Kidney tubule cell (primary cell): ENCODE measurements around the gene TANGO2.
A peak's percentile ranks its signal among the peaks of the same experiment; 100 is the strongest.

Experiments used
- DNase-seq: peaks from one replicate; pipeline ENCODE4 v3.0.0-alpha.2; 2018; ENCODE audit warnings: low spot score

Gene TANGO2

DNA sequence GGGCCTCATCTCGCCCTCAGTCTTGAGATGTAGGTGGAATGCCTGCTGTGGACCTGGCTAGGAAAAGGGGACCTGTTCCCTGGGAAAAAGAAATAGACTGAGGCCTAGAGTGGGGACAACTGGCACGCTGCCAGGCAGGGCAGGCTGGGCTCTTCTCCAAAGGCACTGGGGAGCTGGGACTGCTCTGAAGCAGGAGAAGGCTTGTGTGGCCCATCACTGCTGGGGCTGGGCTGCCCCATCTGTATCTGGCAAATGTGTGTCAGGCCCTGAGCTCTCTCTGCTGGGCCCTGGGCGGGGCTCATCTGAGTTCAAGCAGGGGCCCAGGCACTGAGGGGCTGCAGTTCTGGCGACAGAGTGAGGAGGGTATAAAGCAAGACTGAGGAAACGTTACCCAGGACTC is 37.2 kb upstream of the TANGO2 start:
- DNase-seq, result no peak

DNA sequence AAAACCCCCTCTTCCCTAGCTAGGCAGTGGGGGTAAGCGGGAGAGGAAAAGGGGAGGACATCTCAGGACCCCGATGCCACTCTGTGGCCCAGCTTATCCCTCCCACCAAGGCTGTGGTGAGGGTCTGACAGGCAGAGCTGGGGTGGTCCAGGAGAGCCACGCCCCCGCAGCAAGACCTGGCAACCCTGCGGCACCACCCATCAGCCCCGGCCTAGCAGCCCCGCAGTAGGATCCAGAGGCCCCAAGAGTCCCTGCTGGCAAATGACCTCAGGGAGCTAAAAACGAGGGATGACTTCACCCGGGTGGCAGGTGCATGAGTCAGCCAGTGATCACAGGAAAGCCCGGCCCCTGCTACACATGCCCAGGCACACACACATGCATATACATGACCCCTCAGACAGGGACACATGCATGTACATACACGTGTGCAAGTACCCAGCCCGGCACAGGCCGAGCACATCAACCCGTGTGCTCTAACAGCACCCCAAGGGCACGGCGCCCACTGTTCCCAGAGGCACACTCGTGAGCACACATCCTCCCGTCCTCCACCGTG is 36.6 kb upstream of the TANGO2 start:
- peak; percentile 88 for DNase-seq

DNA sequence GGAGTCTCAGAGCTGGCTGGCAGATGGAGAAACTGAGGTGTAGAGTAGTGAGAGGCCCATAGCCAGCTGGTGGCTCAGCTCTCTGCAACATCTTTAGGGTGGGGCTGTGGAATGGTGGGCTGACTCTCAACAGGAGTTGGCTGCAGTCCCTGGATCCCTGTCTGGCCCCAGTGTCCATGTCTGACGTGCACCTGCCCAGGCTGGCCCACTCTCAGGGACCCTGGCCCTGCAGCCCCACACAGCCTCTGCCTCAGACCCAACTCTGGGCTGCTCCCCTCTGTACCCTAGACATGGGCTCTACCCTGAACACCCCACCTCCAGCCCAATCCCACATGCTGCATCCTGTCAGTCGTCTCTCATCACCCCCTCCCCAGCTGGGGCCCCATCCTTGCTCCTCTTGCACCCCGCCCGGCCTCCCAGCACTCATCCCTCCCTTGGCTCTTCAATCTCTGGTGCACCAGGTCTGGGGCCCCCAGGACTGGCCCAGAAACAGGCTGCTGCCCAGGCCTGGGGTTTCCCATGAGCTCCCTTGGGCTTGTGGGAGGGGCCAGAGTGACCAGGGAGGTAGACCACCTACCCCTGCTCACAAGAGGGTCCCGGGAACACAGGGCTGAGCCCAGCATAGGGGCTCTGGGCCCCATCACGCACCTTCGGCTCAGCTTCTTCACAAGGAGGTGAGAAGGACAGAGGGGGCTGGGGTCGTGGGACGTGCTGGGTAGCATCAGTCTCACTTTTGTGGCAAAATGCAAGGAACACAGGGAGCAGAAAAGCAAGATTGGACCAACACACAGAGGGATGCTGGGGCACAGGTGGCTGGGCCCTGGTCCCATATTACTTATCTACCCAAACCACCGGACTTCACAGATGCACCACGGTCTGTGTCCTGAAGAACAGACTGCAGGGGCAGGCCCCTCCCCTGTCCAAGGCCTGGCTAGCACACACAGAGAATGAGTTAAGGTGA is 35.8 kb upstream of the TANGO2 start:
- DNase-seq, result no peak

DNA sequence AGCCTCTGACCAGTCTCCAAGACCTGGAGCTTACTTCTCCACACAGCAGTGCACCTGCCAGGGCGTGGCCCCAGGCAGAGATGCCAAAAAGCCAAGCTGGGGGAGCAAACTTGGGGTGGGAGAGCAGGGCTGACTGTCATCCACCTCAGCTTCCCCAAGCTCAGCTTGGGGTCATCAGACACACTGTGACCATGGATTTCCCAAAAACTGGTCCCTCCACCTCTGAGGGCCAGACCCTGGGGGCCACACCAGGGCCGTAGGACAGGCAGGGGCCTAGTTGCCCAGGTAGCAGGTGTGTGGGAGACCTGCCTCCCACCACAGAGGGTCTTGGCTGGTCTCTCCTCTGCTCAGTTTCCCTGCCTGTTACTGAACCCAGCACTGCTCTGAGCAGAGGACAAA is 34.9 kb upstream of the TANGO2 start:
- DNase-seq, result no peak

DNA sequence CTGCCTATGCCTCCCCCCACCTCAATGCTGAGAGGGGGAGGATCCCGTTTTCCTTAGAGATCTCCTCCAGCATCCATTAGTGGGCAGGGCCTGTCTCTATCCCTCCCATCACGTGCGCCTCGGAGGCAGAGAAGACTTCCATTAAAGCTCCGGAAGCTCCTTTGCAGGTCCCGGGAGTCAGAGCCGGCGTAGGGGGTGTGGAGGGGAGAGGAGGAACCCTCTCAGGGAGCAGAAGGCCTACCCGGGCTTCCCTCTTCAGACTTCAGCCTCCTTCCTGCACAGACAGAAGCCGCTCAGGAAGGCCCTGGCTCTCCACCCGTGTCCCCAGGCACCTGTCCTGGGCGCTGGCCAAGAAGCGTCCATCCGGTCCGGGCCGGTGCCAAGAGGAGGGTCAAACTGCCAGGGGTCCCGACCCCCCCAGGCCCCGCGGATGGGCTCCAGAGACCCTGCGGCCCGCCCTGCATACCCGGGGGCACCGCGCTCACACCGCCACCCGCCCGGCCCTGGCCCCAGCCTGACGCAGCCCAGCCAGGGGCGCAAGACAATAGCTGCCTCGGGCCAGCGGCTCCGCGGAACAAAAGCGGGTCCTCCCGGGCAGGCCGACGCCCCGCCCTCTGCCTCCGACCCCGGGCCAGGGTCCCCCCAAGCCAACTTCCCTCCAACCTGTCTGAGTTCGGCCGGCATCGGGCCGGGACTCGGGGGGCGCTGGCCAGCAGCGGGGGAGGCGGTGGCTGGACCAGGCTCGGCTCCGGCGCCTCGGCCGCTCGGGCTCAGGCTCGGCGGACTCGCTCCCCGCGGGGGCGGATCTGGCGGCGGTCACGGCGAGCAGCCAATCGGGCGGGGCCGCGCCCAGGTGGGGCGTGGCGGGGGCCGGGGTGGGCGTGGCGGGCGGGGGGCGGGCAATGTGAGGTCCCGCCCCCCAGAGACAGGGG is 34.2 kb upstream of the TANGO2 start:
- DNase-seq, result peak; percentile 84

DNA sequence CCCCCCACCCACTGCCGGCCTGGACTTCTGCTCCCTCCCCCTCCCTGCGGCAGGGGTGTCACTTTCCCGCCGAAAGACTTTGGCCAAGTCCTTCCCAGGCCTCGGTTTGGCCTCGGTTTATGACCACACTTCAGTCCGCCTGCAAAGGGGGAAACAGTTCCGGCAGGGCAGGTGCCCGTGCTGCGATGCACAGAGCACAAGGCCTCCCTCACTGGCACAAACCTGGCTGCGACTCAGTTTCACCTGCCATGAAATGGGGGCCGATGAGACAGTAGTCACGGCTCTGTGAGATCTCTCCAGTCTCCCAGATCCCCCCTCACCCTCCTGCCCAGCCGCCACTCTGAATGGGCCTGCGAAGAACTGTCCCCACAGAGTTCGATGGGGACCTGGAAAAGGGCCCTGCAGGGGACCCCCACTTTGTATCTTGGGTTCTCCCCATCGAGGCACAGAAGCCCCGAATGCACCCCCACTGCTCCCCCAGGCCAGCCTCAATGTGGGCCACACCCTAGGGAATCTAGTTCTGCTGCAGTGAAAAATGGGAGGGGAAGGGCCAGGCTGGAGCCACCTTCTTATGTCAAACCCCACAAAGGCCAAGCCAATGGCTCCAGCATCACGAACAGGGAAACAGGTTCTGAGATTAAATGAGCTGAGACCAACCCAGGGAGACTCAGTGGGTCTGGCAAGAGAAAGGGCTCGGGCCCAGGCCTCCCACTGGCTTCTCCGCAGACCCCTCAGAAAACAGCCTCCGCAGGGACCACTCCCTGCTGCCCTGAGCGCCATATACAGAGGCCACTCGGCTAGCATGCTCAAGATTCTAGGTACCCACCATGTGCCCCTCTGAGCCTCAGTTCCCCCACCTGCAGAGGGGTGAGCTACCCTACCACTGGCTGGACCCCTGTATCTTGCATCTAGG is 33.3 kb upstream of the TANGO2 start:
- no peak for DNase-seq

DNA sequence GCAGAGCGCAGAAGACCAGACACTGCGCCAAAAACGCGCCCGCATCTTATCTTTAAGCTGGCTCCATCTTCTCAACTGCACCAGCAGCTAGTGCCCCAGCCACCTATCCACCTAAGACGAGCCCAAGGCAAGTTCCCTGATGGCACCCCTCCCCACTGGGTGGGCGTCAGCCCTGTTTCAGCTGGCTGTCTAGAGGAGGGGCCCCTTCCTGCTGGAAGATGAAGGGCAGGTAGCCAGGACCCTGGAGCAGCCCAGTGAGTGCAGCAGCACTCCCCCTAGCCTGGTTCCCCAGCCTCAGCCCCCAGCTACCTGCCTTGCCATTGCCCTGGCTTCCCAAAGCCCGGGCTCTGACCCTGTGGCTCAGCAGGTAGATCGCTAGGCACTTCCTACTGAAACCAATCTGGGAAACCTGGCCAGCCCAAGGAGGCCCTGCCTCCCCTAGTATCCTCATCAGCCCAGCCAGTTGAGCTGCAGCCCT is 32.5 kb upstream of the TANGO2 start:
- DNase-seq, result no peak

DNA sequence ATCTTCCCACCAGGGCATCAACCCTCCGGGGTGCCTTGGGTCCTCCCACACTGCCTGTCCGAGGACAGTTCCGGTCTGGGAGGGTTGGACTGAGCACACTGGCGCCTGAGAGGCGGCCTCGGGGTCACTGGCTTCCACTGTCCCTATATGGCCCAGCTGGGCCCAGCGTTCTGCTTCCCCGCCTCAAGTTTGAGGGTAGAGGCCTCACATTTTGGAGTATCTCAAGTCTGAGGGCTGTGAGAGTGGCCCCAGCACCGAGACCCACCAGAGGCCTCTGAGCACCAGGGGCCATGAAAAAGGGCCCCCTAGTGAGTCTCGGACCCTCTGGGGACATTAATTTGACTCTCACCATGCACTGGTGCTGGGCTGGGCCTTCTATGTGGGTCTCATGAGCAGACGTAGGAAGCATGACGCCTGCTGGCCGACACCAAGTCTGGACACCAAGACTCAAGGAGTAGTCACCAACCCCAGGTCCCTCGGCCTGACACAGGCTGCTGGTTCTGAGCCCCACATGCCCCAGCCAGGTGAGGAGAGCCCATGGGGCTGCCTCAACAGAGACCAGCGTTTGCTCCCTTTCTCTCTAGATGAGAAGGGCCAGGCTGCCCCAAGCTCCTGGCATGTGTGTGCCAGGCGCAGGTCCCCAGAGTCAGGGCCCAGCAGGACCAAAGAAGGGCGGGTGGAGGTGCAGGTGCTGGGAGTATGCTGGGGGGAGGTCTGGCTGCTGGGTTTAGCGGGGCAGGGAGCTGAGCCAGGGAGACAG is 31.8 kb upstream of the TANGO2 start:
- DNase-seq, result no peak

DNA sequence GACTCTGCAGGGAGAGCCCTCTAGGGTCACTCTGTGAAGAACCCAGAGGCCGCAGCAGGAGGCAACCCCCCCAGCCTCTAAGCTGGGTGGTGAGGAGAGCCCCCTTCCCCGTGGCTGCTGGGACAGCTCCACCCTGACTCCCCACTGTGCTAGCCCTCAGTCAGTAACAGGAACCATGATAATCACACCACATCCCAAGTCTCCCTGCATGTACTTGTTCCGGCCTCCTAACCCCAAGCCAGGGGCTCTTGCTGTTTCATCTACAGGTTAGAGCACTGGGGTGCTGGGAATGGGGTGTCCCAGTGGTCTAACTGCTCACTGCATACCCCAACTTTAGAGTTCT is 31.2 kb upstream of the TANGO2 start:
- DNase-seq, result no peak

DNA sequence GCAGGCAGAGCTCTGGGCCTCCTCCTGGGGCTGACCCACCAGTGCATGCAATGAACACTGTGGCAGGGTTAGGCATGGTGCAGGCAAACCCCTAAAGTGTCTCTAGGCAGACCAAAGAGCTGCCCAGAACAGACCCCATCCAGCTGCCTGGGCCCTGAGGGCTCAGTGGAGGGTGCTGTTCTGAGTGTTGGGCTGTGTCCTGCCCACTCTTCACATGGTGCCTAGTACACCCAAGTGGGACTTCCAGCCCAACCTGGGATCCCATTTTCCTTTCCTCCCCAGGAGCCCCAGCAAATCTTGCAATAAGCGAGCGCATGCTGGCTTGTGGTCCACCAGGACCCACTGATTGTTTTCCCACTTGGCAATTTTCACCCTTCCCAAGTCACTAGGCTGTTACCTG is 30.7 kb upstream of the TANGO2 start:
- DNase-seq, result no peak

DNA sequence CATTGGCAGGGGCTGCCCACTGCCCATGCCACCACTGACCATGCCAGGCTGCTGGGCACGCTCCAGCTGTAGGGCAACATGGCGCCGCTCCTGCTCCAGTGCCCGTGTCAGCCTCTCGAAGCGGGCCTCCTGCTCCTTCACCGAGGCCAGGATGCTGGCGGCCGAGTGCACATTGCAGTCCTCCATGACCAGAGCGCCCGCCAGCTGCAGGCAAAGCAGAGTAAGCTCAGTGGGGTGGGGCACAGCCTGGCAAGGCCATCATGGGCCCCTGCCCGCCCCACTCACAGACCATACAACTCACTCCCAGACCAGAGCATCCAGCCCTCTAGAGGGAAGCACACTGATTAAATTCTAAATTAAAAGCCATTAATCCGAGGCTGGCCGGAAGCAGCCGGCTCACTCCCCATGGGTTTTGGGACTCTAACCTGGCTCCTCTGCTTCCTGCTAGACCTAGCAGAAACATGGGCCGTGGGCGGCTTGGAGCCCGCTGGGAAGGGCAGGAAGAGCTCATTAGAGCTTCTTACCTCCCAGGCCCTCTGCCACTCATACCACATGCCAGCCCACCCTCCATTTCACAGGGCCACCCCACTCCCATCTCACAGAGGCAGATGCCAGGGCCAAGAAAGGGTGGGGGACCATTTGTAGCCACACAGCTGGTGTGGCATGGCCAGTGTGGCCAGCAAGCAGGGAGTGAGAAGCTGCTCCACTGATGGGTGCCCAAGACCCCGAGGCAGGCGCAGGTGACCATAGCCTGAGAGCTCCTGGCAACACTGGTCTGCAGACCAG is 30.1 kb upstream of the TANGO2 start:
- no peak for DNase-seq

DNA sequence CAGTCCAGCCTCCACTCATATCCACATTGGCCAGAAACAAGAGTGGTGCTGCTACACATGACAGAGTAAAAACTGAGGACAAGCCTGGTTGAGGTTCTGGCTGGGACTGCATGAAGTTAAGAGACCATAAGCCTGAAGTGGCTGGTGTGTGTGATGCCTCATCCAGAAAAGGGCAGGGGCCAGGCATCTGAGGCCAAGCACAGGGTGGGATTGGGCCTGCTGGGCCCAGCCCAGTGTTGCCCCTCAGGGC is 29.6 kb upstream of the TANGO2 start:
- DNase-seq, result no peak

DNA sequence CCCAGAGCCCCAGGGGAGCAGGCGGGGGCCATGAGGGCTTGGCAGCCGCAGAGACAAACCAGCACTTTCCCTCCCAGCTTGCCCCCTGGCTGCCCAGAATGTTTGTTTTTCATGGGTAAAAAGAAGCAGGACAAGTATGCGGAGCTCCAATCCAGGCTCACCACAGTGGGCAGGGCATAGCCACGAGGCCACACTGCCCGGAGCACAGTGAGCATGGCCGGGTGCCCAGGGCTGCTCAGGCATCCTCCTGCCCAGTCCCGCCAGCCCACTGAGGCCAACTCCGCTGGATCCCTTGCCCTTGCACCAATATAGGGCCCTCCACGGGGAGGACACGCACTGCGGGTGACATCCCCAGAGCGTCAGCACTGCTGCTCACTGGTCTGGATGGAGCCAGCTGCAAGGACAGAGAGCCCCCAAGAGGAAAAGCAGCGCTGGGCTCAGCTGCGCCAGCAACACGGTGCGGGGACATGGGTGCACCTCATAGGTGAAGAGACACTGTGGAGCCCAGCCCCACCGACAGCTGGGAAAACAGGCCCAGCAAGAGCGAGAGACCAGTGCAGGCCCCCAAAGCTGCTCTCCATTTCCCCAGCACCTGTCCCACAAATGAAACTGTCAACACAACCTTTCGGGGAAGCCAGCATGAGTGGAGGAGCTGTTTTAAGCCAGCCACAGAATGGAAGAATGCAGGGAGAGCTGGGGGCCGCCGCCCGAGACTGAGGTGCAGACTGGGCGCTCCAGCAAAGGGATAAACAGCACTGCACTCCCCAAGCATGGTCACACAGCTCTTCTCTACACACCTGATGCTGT is 29.1 kb upstream of the TANGO2 start:
- DNase-seq, result no peak

DNA sequence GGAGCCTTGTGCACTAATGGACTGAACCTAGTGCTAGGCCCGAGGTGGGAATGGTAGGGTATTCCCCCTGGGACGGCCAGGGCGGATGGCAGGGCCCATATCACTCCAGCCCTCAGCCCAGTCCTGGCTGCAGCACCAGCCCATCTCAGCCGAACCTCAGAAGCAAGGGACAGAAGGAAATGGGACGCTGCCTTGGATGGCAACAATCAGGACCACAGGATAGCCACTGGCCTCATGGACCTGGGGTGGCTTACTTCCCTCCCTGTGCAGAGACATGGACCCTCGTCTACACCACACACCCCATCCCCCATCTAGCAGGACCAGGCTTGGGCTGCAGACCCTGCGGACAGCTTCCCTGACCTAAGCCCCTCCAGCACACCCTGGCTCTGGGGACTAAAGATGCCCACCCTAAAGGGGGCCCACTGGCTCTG is 28.4 kb upstream of the TANGO2 start:
- DNase-seq, result no peak

DNA sequence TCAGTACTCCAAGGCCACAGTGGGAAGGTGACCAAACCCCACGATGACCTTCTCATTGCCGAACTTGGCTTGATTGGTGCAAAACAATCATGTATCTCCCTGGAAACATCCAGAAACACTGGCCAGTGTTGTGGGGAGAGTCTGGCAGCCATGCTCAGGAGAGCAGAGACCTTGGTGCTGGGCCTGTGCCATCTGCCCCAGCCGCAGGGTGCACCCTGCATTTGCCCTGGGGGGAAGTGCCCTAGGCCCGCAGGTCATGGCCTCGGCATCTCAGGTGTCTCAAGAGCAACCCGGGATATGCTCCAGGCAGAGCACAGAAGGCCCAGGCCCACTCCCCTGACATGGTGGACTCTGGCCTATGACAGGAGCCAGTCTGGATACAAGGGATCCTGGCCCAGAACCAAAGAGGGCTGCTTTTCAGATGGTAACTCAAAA is 28.0 kb upstream of the TANGO2 start:
- no peak for DNase-seq

DNA sequence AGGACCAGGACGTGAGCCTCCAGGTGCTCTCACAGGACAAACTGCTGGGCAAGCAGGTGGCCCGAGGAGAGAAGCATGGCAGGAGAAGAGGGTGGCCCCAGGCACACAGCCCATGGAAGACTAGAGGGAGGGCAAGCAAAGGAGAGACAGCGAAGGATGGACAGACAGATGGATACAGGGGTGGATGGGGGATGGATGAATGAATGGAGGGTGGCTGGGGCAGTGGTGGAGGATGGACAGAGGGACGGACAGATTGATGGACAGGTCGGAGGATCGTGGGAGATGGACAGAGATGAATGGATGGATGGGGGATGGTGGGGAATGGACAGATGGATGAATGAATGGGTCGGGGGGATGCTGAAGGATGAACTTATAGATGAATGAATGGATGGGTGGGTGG is 27.0 kb upstream of the TANGO2 start:
- no peak for DNase-seq

DNA sequence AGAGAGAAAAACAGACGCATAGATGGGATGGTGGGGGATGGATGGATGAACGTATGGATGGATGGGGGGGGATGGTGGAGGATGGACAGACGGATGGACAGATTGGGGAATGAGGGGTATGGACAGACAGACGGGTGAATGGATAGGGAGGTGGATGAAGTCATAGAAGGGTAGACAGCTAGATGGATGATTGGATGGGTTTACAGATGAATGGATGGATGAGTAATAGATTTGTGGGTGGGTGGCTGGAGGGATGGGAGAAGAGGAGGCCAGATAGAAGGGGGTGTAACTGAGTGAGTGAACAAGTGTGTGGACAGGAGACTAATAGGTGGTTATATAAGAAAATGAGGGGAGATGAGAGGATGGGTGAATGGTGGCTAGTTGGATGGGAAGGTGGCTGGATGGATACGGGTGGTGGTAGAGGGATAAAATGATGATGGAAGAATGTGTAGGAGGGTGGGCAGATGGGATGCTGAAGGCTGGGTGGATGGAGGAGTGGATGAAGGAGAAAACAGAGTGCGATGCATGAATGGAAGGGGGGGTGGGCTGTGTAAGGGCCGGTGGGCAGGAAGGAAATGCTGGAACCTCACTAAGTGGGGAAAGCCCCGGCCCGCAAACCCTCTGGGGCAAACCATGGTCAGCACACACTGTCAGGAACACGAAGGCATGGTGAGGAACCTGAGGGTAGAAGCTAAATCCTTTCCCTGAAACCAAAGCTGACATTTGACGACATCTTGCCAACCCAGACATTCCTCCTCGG is 25.9 kb upstream of the TANGO2 start:
- peak; percentile 36 for DNase-seq

DNA sequence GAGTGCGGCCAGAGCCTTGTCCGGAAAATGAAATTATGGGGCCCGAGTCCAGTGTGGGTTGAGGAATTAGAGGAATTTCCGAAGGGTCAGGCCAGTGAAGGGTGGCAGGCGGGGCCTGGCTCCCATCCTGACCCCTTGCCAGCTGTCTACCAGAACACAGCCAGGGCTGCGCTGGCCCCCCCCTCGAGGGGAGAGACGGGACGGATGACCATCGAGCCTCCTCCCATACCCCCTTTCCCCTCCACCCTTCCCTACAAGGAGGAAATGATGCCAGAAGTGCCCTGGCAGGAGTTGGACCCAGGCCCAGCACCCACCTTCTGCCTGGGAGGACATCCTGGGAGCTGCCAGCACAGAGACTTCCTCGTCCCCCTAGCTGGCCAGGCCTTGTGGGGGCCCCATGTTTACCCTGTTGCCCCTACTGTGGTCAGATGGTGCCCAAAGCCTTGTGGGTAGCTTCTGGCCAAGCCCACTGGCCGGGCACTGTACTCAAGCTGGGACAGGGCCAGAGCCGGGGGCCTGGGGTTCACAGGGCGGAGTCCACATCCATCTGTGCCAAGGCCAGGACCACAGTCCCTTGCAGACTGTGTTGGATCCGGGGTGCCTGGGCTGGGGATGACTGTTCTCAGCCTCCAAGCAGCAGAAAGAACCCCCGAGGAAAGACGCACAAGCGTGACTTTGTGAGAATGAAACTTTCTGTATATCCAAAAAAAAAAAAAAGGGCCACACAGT is 25.1 kb upstream of the TANGO2 start:
- DNase-seq, result no peak
